Measurements from ENCODE around the gene B3GALNT1.
A peak's percentile ranks its signal among the peaks of the same experiment; 100 is the strongest.

Gene B3GALNT1

GRCh38 chr3:161070980-161071663, 34.0 kb downstream of the B3GALNT1 start:
- DNase-seq (ENCODE audit: extremely low spot score), result no peak

DNA sequence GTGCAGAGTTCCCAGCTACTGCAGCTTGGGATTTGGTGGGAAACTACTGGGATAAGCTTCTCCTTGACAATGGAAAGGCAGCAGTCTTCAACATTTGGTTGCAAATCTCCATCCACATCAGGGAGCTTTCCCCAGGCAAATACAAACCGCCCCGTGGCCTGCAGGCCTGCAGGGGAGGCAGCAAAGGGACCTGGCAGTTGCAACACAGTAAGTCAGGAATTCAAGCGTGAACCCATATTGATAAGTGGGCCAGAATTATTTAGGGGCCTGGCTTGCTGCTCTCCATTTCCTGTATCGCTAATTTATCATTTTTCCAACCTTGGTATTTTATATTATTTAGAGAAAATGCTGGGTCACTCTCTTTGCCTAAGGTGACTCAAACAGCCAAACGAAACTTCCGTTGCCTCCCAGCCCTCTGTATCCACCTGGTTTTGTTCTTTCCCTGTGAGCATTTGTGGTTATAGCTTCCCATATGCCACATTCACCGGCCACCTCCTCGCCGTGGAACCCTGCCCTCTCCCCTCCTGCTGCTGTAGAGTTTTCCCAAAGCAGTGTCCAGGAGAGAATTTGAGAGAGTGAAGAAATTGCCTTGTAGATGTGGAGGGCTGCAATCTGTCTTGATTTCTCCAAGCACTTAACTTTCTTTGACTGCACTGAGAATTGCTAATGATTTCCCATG, 34.8 kb downstream of the B3GALNT1 start:
- ChIA-PET CTCF (interaction anchor here (1.0 to 1.2 kb wide), 3 partner anchors 10 to 113 kb away, joined by 4 to 7 read pairs (median 7); no protein-coding TSS in a partner anchor), POLR2A (no interaction called here)
- TF ChIP-seq CTCF (IDR thresholded peaks at IDR 0.05; ENCODE audit: control extremely low read depth, extremely low read depth, low read depth, missing control alignments), result no peak
- no peak for DNase-seq (ENCODE audit: extremely low spot score)

More at GRCh38 chr3:161070980-161071663, 34.0 kb downstream of the B3GALNT1 start:
- ChIA-PET POLR2A (no interaction called here), CTCF (no interaction called here)
- TF ChIP-seq CTCF (IDR thresholded peaks at IDR 0.05; ENCODE audit: control extremely low read depth, extremely low read depth, low read depth, missing control alignments), result no peak

GRCh38 chr3:161069511-161070251, 35.5 kb downstream of the B3GALNT1 start:
- no peak for TF ChIP-seq CTCF (IDR thresholded peaks at IDR 0.05; ENCODE audit: control extremely low read depth, extremely low read depth, low read depth, missing control alignments)
- peak; percentile 69 for DNase-seq (ENCODE audit: extremely low spot score)
- POLR2A ChIA-PET, result no interaction called here
- CTCF ChIA-PET, result interaction anchor here (1.0 to 1.2 kb wide), 4 partner anchors 9 to 113 kb away, joined by 3 to 7 read pairs (median 6); partner anchors contain the start of gene B3GALNT1

GRCh38 chr3:161067335-161067734, 37.8 kb downstream of the B3GALNT1 start:
- no peak for TF ChIP-seq CTCF (IDR thresholded peaks at IDR 0.05; ENCODE audit: control extremely low read depth, extremely low read depth, low read depth, missing control alignments)
- POLR2A ChIA-PET, result no interaction called here
- no peak for DNase-seq (ENCODE audit: extremely low spot score)
- CTCF ChIA-PET, result no interaction called here

DNA sequence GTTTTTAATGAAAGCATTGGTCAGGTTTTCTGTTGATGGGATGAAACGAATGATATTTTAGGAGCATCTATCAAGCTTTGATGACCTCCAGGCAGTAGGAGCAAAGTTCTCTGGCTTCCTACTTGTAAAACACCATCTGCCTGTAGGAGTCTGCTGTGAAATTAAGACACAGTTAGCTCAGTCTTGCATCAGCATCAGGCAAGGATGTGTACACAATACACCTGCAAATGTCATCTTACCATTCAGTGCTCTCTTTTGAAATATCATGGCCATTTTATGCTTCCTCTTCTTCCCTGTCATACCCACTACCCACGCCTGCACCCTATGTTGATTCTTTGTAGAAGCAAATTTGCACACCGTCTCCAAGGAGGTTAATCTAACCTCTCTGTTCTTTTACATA, 38.2 kb downstream of the B3GALNT1 start:
- DNase-seq (ENCODE audit: extremely low spot score), result no peak
- CTCF ChIA-PET, result interaction anchor here (2.0 kb wide), 1 partner anchor 8 kb away, joined by 6 read pairs; no protein-coding TSS in a partner anchor
- POLR2A ChIA-PET, result no interaction called here
- TF ChIP-seq CTCF (IDR thresholded peaks at IDR 0.05; ENCODE audit: control extremely low read depth, extremely low read depth, low read depth, missing control alignments), result no peak

- CTCF ChIA-PET, result interaction anchor here (1.2 kb wide), 1 partner anchor 70 kb away, joined by 3 read pairs; no protein-coding TSS in a partner anchor
- POLR2A ChIA-PET, result no interaction called here
- no peak for DNase-seq (ENCODE audit: extremely low spot score)
- TF ChIP-seq CTCF (IDR thresholded peaks at IDR 0.05; ENCODE audit: control extremely low read depth, extremely low read depth, low read depth, missing control alignments), result no peak
These were observed 40.7 kb downstream of the B3GALNT1 start for GRCh38 chr3:161064413-161064812.
